ENCODE measurements around the gene SLC25A41.

The SLC25A41 gene

DNA sequence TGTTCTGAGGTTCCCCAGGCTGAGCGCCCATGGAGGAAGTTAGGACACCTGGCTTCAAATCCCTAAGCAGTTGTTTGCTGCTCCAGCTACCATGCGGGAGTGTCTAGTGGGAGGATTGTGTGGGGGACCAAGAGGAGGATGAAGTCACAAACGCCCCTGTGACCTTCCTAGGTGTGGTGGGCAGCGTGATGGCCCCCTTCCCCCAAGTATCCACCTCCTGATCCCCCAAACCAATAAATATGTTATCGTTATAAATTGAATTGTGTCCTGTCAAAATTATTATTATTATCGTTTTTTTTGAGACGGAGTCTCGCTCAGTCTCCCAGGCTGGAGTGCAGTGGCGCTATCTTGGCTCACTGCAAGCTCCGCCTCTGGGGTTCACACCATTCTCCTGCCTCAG lies at the start of gene SLC25A41:
Gene SLC25A41 (minus strand): TSS at position 101 of the 400 bp plus-strand sequence. CDS start 70 bp downstream, at position 31.
- DNase-seq (ENCODE audit: low read depth in 2 of 2), result no peak

DNA sequence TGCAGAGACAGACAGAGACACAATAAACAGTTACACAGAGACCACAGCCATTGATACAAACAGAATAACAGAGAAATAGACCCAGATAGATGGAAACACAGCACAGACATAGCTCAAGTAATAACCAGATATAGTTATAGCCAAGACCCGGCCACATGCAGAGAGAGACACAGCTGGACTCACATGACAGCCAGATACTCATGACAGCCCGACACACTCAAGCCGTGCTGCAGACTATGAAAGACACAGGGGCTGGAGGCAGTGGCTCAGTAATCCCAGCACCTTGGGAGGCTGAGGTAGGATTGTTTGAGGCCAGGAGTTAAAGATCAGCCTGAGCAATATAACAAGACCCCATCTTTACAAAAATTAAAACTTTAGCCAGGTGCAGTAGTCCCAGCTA lies 49.7 kb upstream of the SLC25A41 start:
- no peak for DNase-seq (ENCODE audit: low read depth in 2 of 2)

DNA sequence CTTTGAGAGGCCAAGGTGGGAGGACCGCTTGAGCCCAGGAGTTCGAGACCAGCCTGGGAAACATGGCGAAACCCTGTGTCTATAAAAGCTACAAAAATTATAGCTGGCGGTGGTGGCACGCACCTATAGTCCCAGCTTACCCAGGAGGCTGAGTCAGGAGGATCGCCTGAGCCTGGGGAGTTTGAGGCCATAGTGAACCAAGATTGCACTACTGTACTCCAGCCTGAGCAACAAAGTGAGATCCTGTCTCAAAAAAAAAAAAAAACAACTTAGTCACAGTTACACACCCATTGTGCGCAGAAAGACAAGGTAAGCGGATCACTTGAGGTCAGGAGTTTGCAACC lies 48.8 kb upstream of the SLC25A41 start:
- no peak for DNase-seq (ENCODE audit: low read depth in 2 of 2)

DNA sequence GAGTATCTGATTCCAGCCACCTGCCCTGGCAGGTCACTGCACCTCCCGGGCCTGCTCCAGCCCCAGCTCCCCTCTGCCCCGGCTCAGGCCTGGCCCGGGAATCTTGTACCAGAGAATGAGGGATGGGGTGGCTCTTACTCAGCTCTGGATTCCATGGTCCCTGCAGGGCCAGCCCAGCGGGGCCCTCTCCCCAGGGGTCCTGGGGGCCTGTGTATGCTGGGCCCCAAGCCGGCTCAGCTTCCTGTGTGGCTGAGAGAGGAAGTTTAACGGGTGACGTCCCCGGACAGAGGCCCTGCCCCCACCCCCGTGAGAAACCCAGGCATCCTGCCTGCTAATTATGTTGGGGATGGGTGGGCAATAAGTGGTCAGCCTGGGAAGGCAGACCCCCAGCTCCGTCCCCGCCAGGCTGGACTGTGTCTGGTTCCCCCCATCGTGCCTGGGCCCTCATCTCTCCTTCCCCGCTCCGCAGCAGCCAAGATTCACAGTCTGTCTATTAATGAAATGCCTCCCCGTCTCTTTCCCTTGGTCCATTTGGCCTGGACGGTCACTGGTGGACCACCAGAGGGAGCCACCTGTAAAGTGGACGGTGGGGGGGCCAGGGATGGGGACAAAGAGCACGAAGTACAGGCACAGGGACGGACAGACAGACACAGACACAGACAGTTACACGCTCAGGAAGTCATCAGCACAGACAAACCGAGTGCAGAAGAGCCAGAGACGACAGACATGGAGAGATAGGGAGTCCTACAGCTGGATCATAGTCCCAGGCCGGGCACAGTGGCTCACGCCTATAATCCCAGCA lies 48.2 kb upstream of the SLC25A41 start, which contains the start of gene DENND1C:
Gene DENND1C (minus strand): TSS at position 247 of the 802 bp plus-strand sequence. CDS start 92 bp downstream, at position 155.
- DNase-seq (ENCODE audit: low read depth in 2 of 2), result peak; percentile 34 to 49

DNA sequence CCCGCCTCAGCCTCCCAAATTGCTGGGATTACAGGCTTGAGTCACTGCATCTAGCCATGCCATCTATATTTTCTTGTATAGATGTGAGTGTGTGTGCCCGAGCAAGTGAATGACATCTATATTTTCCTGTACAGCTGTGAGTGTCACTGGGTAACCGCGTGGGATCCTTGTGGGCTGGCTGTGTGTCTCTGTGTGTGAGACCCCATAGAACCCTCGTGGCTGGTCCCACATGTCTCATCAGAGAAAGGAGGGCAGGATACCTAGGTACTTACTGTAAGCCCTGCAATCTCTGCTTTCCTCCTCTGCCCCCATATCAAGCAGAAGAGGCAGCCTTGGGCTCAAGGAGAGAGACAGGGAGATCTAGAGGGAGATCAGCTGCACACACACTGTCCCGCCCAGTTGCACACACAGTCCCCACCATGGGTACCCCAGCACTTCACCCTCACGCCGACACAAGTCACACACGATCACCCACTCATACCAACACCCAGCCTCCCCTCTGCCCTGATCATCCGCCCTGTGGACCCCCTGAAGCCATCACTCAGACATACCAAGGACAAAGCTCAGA lies 47.4 kb upstream of the SLC25A41 start:
- DNase-seq (ENCODE audit: low read depth in 2 of 2), result no peak

DNA sequence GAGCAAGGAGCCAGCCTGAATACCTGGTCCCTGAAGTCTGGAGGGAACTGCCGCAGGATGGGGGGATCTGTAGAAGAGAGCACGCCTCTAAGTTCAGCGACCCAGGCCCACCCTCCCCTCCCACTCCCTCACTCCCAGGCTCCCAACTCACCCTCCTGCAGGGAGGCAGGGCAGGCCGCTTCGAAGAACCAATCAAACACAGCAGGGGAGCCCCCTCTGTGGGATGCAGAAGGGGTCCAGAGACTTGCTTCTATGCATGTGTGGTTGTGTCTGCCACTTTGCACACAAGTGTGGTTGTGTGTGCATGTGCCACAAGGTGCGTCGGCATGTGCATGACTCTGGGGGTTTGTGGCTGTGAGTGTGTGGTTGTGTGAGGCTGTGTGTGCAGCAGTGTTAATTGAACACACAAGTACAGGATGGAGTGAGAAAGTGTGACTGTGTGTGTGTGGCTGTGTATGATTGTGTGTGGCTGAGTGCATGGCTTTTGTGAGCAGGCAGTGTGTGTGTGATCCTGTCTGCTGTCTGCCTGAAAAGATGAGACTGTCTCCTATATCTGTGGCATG lies 46.4 kb upstream of the SLC25A41 start:
- DNase-seq (ENCODE audit: low read depth in 2 of 2), result no peak

DNA sequence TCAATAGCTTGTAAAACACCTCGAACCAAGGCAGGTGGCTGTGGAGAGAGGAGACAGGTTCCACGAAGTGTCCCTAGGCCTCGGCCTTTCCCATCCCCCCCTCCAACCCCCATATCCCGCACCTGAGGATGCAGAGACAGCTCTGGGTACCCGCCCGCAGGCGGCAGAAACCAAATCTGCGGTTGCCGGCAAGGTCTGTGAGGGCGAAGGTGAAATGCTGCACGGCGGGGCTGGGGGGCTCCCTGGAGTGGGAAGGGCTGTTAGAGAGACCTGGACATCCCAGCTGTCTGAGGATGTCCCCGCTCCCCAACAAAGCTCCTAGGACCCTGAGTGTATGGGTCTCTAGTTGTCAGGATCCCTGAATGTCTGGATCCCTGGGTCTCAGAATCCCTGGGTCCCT lies 45.3 kb upstream of the SLC25A41 start:
- no peak for DNase-seq (ENCODE audit: low read depth in 2 of 2)

DNA sequence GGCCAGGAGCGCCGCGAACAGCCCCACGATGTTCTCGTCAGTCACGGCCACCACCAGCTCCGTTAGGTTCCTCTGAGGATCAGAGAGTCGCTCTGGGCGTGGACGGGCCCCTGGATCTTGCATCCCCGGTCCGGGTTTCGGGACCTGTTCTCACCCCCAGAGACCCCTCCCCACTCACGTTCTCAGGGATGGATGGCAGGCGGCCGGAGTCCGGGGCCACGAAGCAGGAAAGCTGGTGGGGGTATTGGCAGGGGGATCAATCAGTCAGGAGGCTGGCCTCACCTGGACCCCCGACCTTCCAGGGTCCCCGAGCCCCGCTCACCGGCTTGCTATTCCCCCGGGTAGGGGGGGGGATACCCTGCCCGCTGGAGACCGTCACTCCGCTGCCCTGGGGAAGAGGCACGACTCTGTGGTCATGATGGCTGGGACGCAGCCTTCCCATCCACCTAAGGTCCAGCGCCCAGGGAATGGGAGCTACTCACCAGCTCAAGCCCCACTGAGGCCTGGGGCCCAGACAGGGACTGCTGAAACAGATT lies 43.4 kb upstream of the SLC25A41 start:
- no peak for DNase-seq (ENCODE audit: low read depth in 2 of 2)

DNA sequence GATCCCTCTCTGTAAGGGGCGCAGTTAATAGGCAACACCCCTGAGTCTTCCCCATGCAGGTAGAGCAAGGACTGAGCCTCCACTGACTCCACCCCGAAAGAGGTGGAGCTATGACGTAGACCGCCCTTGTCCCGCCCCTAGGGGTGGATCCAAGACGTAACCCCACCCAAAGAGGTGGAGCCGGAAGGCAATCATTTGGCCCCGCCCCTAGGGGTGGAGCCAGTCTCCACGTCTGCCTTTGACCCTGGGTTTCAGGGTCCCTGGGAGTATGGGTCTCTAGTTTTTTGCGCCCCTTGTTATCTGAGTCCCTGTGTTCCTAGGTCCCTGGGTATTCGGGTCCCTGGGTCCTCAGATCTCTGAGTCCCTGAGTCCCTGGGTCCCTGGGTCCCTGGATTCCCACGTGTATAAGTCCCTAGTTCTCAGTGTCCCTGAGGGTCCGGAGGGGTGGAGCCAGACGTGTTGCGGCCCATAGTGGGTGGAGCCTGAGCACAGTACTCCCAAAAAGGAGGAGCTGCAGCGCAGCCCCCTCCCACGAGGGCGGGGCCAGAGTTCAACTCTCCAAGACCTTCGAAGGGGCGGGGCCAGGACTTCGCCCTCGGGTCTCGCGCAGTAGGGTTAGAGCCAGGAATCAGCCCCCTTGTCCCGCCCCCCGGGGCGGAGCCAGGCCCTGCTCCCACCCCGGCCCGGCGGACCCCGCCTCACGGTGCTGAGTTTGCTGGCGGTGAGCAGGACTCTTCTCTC lies 42.8 kb upstream of the SLC25A41 start:
- peak; percentile 52 to 55 for DNase-seq (ENCODE audit: low read depth in 2 of 2)

DNA sequence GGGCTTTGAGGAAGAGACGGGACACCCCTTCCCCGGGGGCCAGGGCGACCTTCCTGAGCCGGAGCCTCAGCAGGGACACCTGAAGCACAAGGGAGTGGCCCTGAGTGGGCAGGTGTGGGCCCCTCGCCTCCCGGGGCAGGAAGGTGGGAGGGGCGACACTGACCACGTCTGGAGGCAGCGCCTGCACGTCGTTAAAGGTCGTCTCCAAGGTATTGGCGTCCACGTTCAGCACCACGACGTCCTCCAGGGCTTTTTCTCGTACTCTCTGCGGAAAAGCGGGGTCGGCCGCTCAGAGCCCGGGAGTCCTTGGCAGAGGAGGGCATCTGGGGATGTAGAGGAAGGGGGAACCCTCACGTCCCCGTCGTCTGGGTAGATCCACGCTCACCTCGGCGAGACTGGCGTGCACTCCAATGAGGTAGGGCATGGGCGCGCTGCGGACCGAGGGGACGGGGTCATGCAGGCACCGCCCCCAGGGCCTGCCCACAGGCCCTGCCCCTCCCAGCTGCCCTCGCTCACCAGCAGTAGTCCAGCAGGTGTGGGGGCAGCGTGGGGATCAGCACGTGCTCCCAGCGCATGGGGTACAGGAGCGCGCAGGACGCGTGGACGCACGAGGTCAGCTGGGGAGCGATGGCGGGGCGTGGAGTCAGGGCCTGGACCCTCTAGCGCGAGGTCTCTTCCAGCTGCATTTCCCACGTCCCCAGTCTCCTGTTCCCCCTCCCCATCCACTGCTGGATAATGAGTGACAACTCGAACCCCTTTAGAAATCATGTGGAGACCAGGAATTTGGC lies 42.0 kb upstream of the SLC25A41 start:
- no peak for DNase-seq (ENCODE audit: low read depth in 2 of 2)

DNA sequence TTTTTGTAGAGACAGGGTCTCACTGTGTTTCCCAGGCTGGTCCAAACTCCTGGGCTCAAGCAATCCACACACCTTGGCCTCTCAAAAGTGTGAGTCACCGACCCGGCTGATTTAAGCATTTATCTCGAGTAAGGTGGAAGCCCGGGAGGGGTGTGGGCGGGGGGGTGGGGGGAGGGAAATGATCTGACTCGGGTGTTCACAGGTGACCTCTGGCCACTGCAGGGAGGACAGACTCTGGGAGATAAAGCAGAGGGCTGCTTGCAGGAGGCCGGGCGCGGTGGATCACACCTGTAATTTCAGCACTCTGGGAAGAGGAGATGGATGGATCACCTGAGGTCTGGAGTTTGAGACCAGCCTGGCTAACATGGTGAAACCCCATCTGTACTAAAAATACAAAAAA lies 40.1 kb upstream of the SLC25A41 start:
- no peak for DNase-seq (ENCODE audit: low read depth in 2 of 2)

DNA sequence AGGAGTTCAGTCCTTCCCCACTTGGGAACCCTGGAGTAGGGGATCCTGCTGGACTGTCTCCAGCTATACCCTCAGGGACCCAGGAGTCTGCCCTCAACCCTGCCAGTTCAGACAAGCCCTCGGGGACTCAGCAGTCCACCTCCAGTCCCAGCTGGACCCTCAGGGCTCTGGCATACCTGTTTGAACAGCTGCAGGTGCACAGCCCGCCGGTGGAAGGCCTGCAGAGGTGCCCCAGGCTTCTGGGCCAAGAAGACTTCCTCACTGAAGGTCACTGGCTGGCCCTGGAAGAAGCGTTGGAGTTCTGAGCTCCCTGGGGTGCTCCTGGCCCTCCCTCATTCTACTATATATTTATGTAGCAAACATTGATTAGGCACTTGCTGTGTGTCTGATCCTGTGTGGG lies 39.1 kb upstream of the SLC25A41 start:
- DNase-seq (ENCODE audit: low read depth in 2 of 2), result no peak

DNA sequence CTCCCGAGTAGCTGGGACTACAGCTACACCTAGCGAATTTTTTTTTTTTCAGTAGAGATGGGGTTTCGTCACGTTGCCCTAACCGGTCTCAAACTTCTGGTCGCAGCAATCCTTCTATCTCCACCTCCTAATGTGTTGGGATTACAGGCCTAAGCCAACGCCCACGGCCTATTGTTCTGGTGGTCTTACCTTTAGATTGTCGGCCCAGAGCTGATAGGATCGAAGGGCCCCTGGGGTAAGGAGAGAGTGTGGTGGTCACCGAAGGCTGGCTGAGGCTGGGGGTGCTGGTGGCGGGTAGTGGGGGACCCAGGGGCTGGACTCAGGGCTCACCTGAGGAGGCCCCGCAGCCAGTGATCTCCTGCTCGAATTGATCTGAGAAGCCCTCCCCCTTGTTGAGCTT lies 37.5 kb upstream of the SLC25A41 start:
- no peak for DNase-seq (ENCODE audit: low read depth in 2 of 2)

DNA sequence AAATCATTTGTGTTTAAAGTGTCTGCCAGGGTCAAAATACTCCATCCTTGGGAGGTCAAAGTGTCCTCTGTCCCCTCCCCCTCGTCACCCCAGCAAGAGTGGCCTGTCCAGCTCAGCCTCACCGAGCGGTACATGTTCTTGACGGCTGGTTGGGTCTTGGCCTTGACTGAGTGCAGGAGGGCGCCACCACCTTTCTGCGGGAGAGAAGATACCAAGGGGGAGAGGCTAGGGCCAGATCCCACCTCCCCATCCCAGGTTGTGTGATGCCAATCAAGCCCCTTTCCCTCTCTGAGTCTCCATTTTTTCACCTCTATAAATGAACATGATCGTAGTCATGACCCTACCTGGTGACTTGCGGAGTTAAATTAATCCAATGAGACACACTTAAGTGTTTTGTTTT lies 36.6 kb upstream of the SLC25A41 start:
- no peak for DNase-seq (ENCODE audit: low read depth in 2 of 2)

DNA sequence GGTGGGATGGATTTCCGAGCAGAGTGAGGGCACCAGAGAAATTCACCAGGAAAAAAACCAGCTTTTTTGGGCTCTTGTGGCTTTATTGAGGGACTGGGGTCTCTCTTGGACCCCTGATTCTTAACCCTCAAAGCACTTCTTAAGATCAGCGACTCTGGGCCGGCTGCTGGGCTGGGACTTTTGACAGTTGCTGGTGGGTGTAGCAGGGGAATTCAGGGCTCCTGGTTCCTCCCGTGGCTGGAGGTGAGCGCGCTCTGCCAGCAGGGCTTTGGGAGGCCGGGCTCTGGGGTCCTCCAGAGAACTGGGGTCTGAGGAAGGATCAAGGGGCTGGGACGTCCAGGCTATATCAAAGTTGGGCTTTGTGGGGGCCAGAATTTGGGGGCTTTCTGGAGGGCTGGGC lies 33.8 kb upstream of the SLC25A41 start:
- no peak for DNase-seq (ENCODE audit: low read depth in 2 of 2)

DNA sequence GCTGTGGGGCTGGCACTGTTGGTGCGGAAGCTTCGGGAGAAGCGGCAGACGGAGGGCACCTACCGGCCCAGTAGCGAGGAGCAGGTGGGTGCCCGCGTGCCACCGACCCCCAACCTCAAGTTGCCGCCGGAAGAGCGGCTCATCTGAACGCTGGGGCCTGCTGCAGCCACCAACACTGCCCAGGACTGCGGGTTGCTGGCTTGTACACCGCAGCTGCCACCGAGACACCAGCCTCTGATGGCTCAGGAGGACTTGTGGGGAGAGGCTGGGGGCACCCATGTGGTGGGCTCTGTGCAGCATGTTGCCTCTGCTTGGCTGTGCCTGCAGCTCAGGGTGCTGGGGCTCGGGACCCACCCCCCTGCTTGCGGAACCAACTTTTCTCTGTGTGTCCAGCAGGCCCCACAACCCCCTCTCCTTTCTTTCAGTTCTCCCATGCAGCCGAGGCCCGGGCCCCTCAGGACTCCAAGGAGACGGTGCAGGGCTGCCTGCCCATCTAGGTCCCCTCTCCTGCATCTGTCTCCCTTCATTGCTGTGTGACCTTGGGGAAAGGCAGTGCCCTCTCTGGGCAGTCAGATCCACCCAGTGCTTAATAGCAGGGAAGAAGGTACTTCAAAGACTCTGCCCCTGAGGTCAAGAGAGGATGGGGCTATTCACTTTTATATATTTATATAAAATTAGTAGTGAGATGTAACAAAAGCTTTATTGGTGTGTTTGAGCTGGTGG lies 33.1 kb upstream of the SLC25A41 start:
- DNase-seq (ENCODE audit: low read depth in 2 of 2), result no peak

DNA sequence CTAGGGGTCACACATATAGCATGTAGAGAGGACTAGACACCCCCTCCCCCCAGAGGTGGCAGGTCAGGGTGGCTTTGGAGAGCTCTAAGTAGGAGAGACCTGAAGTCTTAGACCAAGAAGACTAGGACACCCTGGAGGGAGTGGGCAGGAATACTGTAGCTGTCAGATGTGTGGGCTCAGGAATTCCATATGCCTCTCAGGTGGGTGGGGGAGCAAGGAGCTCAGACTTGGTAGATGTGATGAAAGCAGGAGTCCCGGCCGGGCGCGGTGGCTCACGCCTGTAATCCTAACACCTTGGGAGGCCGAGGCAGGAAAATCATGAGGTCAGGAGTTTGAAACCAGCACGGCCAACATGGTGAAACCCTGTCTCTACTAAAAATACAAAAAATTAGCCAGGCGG lies 32.1 kb upstream of the SLC25A41 start:
- no peak for DNase-seq (ENCODE audit: low read depth in 2 of 2)

DNA sequence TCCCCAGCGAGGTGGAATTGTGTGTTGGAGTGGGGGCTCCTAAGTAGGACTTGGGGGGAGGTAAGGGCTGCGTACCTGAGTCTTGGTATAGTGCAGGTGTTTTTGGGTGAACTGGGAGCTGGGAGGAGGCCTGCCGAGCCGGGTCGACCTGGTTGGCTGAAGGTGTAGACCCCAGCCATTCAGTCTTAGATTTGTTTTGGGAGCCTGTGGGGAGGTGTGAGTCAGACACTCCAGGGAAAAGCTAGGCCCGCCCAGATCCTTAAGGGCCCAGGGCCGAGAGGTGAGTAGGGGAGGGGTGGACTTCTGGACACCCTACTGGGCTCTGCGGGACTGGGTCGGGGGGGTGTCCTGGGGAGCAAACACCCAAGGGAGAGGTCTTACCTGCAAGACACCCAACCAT lies 31.4 kb upstream of the SLC25A41 start:
- no peak for DNase-seq (ENCODE audit: low read depth in 2 of 2)

DNA sequence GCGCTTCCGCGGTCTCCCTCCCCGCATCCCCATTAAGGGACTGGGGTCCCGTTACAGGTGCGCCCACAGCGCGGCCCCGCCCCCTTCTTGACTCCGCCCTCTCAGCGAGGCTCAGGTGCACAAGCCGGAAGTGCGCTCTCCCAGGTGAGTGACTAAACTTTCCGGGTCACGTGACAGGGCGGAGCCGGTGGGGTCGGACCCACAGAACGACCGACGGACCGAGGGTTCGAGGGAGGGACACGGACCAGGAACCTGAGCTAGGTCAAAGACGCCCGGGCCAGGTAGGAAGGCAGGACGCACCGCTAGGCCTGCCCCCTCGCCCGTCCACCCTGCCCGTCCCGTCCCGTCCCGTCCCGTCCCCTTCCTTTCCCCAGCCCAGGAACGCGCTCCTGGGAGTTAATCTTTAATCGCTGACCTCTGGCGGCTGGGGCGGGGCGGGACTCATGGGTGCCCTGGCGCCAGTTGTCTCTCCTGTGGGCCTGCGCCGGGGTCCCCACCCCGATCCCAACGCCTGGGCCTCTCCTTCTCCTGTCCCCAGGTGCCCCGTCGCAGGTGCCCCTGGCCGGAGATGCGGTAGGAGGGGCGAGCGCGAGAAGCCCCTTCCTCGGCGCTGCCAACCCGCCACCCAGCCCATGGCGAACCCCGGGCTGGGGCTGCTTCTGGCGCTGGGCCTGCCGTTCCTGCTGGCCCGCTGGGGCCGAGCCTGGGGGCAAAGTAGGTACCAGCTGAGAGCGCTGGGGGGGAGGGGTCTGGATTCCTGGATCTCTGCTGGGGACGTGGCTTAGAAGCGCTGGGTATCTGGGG lies 30.7 kb upstream of the SLC25A41 start, which contains the start of gene CRB3:
Gene CRB3 (plus strand): TSS at position 202 of the 804 bp plus-strand sequence. CDS start 431 bp downstream, at position 633.
- DNase-seq (ENCODE audit: low read depth in 2 of 2), result no peak
